GM19238 (cell line): ENCODE measurements around the gene VWDE.

Source experiments
- DNase-seq: peaks from one replicate; pipeline ENCODE4 v3.0.0; 2011; ENCODE audit warnings: low spot score; ENCODE audit not compliant: insufficient read length

VWDE gene

GRCh38 chr7:12328888-12329770 lies 74.5 kb downstream of the VWDE start:
- DNase-seq, result no peak

- DNase-seq, result no peak
Measured at GRCh38 chr7:12327922-12328321, 75.7 kb downstream of the VWDE start.

- no peak for DNase-seq
Measured at GRCh38 chr7:12325646-12326045, 78.0 kb downstream of the VWDE start.

GRCh38 chr7:12323415-12323814 lies 80.2 kb downstream of the VWDE start:
- DNase-seq, result no peak

GRCh38 chr7:12322903-12323300 lies 80.8 kb downstream of the VWDE start:
- no peak for DNase-seq

GRCh38 chr7:12322284-12322902 lies 81.3 kb downstream of the VWDE start:
- DNase-seq, result no peak

- DNase-seq, result no peak
Measured at GRCh38 chr7:12320987-12321647, 82.5 kb downstream of the VWDE start.

- no peak for DNase-seq
Measured at GRCh38 chr7:12320241-12320986, 83.3 kb downstream of the VWDE start.

GRCh38 chr7:12317675-12318074 lies 86.0 kb downstream of the VWDE start:
- no peak for DNase-seq

GRCh38 chr7:12316925-12317324 lies 86.7 kb downstream of the VWDE start:
- DNase-seq, result no peak

GRCh38 chr7:12315049-12315448 lies 88.6 kb downstream of the VWDE start:
- DNase-seq, result no peak

GRCh38 chr7:12314199-12314598 lies 89.5 kb downstream of the VWDE start:
- no peak for DNase-seq

GRCh38 chr7:12305502-12305901 lies 98.2 kb downstream of the VWDE start:
- DNase-seq, result no peak

GRCh38 chr7:12303495-12303894 lies 100.2 kb downstream of the VWDE start:
- DNase-seq, result no peak

GRCh38 chr7:12303062-12303461 lies 100.6 kb downstream of the VWDE start:
- no peak for DNase-seq

GRCh38 chr7:12300415-12300814 lies 103.2 kb downstream of the VWDE start:
- no peak for DNase-seq

- DNase-seq, result no peak
Measured at GRCh38 chr7:12299367-12299766, 104.3 kb downstream of the VWDE start.

GRCh38 chr7:12297283-12298108 lies 106.2 kb downstream of the VWDE start:
- no peak for DNase-seq

GRCh38 chr7:12296051-12296570 lies 107.6 kb downstream of the VWDE start:
- DNase-seq, result no peak

- no peak for DNase-seq
Measured at GRCh38 chr7:12294701-12295100, 109.0 kb downstream of the VWDE start.

- no peak for DNase-seq
Measured at GRCh38 chr7:12291870-12292269, 111.8 kb downstream of the VWDE start.
